Measurements from ENCODE around the gene PLCB1. TPM values are rescaled to one million over a fixed set of nuclear protein-coding genes. Genes with fewer than 3 reads are reported as not detected.
A peak's percentile ranks its signal among the peaks of the same experiment; 100 is the strongest.
"Not testable (repeated sequence)": the region's sequence is repeated elsewhere in the genome, so short reads cannot be mapped to it uniquely, and the experiment has no call there.

PLCB1 gene
- 0.17 and 2.0 TPM in 2 replicates for total RNA-seq

- DNase-seq (ENCODE audit: low read depth), result no peak
Observed at GRCh38 chr20:8131598-8132483, at the start of gene PLCB1. Gene PLCB1, plus strand, starts transcription at chr20:8132266. Its CDS starts 386 bp downstream, at chr20:8132652.

- DNase-seq (ENCODE audit: low read depth), result peak; percentile 13
Observed at GRCh38 chr20:8082989-8083388, 49.1 kb upstream of the PLCB1 start.

- no peak for DNase-seq (ENCODE audit: low read depth)
Observed at GRCh38 chr20:8089668-8090067, 42.4 kb upstream of the PLCB1 start.

GRCh38 chr20:8094415-8094818 lies 37.6 kb upstream of the PLCB1 start:
- DNase-seq (ENCODE audit: low read depth), result peak; percentile 74

GRCh38 chr20:8094850-8095249 lies 37.2 kb upstream of the PLCB1 start:
- peak; percentile 48 for DNase-seq (ENCODE audit: low read depth)

GRCh38 chr20:8095648-8096572 lies 36.2 kb upstream of the PLCB1 start:
- no peak for DNase-seq (ENCODE audit: low read depth)

- no peak for DNase-seq (ENCODE audit: low read depth)
Observed at GRCh38 chr20:8097307-8097706, 34.8 kb upstream of the PLCB1 start.

- no peak for DNase-seq (ENCODE audit: low read depth)
Observed at GRCh38 chr20:8104252-8104651, 27.8 kb upstream of the PLCB1 start.

GRCh38 chr20:8114612-8115011 lies 17.5 kb upstream of the PLCB1 start:
- DNase-seq (ENCODE audit: low read depth), result not testable (repeated sequence)

GRCh38 chr20:8115436-8115835 lies 16.6 kb upstream of the PLCB1 start:
- DNase-seq (ENCODE audit: low read depth), result no peak

GRCh38 chr20:8116067-8116811 lies 15.8 kb upstream of the PLCB1 start:
- peak; percentile 16 for DNase-seq (ENCODE audit: low read depth)

- no peak for DNase-seq (ENCODE audit: low read depth)
Observed at GRCh38 chr20:8117636-8118035, 14.4 kb upstream of the PLCB1 start.

- no peak for DNase-seq (ENCODE audit: low read depth)
Observed at GRCh38 chr20:8118039-8118438, 14.0 kb upstream of the PLCB1 start.

- no peak for DNase-seq (ENCODE audit: low read depth)
Observed at GRCh38 chr20:8118760-8119159, 13.3 kb upstream of the PLCB1 start.

- no peak for DNase-seq (ENCODE audit: low read depth)
Observed at GRCh38 chr20:8121666-8122065, 10.4 kb upstream of the PLCB1 start.

- DNase-seq (ENCODE audit: low read depth), result no peak
Observed at GRCh38 chr20:8124639-8125038, 7.4 kb upstream of the PLCB1 start.

- DNase-seq (ENCODE audit: low read depth), result no peak
Observed at GRCh38 chr20:8126181-8126580, 5.9 kb upstream of the PLCB1 start.

- no peak for DNase-seq (ENCODE audit: low read depth)
Observed at GRCh38 chr20:8126841-8127378, 5.2 kb upstream of the PLCB1 start.

- DNase-seq (ENCODE audit: low read depth), result no peak
Observed at GRCh38 chr20:8127553-8128255, 4.4 kb upstream of the PLCB1 start.

- DNase-seq (ENCODE audit: low read depth), result no peak
Observed at GRCh38 chr20:8128291-8129060, 3.6 kb upstream of the PLCB1 start.
